Ureter (tissue), 1 donor: ENCODE results near the gene NEAT1. TPM values are rescaled to one million over a fixed set of nuclear protein-coding genes. Genes with fewer than 3 reads are reported as not detected.
A peak's percentile ranks its signal among the peaks of the same experiment; 100 is the strongest.
"Not testable (repeated sequence)": the region's sequence is repeated elsewhere in the genome, so short reads cannot be mapped to it uniquely, and the experiment has no call there.

Experiments
- DNase-seq: peaks from one replicate; pipeline ENCODE4 v3.0.0-alpha.2; 2020; ENCODE audit warnings: low spot score
- total RNA-seq: library from RNA; stranded (reverse); gene quantifications from one replicate; pipeline ENCODE4 v1.2.4, GENCODE V29; 2023
- donor health status: DM: yes; HTN: yes; CAD: no.

The NEAT1 gene
- total RNA-seq, 1 donor from 2014 or later, result 1,155 TPM

DNA sequence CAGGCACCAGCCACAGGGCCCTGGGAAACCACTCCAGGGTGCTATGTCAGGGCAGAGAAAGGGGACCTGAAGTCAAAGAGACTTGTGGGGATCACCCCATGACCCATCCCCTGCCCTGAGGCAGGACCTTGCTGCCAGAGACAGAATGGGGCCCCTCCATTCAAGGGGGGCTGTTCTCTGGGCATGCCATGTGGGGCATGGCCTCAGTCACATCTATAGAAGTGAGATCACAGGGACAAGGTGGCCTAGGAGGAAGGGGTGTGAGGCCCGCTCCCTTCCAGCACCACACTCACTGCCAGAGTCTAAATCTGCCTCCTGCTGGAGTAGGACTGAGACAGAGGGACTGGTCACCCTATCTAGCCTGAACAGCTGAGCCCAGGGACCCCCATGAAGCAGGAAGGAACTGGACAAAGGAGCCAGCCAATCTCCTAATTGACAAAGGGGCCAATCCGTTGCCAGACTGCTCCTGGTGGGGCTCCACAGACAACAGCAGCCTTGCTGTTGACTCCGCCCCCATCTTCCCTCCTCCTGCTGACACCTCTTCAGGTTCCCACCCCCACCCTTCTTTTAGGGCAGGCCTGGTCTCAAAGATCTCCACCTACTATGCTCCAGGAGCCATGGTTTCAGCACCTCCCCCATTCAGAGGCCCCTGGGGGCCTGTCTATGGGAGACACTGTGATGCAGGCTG is 26.0 kb downstream of the NEAT1 start:
- DNase-seq, result no peak

DNA sequence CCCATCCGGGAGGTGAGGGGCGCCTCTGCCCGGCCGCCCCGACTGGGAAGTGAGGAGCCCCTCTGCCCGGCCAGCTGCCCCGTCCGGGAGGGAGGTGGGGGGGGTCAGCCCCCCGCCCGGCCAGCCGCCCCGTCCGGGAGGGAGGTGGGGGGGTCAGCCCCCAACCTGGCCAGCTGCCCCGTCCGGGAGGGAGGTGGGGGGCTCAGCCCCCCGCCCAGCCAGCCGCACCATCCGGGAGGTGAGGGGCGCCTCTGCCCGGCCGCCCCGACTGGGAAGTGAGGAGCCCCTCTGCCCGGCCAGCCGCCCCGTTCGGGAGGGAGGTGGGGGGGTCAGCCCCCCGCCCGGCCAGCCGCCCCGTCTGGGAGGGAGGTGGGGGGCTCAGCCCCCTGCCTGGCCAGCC is 28.7 kb downstream of the NEAT1 start:
- DNase-seq, result not testable (repeated sequence)

DNA sequence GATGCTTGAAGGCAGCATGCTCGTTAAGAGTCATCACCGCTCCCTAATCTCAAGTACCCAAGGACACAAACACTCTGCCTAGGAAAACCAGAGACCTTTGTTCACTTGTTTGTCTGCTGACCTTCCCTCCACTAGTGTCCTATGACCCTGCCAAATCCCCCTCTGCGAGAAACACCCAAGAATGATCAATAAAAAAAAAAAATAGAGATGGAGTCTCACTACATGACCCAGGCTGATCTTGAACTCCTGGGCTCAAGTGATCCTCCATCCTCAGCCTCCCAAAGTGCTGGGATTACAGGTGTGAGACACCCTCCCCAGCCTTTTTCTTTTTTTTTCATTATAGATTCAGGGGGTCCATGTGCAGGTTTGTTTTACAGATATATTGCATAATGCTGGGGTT is 29.7 kb downstream of the NEAT1 start:
- not testable (repeated sequence) for DNase-seq

DNA sequence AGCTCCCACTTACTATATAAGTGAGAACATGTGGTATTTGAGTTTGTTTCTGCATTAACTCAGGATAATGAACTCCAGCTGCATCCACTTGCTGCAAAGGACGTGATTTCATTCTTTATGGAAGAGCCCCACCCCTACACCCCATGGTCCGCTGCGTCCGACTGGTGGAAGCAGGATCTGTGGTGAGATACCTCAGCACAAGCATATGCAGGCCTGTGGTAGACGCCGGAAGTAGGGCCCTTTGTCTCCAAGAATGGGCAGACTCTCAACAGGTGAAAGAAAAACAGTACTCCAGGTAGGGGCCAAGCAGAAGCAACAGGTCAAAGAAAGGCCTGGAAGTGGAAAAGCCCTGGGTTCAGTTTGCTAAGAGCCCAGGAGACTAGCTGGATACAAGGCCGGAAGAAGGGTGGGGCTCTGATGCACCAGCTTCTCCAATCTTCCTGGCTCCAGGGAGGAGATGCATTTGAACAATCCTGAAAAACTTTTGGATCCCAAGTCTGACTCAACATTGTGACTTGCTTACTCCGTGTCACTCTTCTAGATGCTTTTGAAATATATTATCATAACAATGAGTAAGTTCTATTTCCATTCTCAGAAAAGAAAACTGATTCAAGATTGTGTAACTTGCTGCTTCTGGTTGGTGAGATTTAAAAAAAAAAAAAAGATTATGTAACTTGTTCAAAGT is 30.4 kb downstream of the NEAT1 start:
- no peak for DNase-seq

DNA sequence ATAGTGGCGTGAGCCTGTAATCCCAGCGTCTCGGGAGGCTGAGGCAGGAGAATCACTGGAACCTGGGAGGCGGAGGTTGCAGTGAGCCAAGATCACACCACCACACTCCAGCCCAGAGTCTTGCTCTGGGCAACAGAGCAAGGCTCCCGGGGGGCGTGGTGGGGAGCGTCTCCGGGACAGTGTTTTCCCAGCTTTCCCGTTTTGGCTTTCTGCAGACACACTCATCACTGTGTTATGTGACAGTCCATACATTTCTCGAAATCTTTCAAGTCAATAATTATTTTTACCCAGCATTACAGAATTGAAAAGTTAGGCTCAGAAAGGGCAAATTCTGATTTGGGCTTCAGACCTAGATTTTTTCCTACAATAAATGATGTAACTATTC is 31.7 kb downstream of the NEAT1 start:
- DNase-seq, result no peak

DNA sequence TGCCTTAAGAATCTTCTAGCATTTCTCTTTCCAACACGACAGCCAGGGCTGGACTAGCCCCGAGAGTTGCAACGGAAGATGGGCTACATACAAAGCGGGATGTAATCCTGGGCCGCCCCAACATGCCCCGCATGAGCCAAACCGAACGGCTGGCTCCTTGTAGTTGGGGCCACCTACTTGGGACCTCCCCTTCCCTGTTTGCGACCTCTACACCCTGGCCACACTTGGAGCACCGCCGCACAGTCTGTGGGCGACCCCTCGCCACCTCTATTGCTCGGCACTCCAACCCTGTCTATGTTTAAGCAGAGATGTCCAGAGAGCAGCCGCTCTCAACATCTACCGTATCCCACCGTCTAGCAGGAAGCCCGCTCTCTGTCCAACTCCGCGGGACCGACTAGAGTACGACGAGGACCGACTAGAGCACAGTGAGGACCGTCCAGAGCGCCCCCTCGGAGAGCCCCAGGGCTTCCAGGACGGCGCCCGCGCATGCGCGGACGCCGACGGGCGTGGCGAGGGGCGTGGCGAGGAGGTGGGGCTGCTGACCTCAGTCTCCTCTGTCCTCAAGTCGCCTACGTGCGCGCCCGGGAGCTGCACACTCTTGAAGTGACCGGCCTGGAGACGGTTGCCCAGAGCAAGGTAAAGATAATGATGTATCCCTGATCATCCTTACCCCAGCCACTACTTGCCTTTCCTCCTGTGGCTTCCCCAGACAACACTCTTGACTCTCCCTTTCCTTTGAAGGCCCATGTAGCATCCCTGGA is 32.3 kb downstream of the NEAT1 start:
- DNase-seq, result peak; percentile 91

DNA sequence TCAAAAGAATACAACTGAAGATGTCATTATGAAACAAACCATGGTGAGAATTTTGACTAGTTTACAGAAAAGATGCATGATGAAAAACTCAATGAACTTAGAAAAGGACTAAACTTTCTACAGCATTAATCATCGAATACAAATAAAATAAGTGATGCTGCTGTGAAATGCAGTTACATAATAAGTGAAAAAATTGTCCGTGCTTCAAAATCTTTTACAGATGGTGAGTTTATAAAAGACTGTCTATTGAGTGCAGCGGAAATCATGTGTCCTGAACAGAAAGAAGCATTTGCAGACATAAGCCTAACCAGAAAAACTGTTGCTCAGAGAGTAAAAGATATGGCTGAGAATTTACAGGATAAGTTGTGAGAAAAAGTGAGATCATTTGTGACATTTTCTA is 33.8 kb downstream of the NEAT1 start:
- no peak for DNase-seq

DNA sequence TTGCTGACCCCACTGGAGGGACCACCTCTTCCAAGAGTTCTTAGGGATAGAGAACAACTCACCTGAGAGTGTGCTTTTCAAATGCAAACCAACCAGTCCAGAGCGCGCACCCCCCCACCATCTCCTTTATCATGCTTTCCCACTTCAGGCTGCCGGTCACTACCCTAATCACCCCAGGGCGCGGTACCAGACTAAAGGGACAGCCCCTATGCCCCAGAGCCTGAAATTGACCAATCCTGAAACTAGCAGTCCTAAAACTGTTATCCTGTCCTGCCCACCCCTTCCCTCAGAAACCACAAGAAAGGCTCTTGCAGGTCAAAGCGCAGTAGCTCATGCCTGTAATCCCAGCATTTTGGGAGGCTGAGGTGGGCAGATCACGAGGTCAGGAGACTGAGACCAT is 37.0 kb downstream of the NEAT1 start:
- no peak for DNase-seq

DNA sequence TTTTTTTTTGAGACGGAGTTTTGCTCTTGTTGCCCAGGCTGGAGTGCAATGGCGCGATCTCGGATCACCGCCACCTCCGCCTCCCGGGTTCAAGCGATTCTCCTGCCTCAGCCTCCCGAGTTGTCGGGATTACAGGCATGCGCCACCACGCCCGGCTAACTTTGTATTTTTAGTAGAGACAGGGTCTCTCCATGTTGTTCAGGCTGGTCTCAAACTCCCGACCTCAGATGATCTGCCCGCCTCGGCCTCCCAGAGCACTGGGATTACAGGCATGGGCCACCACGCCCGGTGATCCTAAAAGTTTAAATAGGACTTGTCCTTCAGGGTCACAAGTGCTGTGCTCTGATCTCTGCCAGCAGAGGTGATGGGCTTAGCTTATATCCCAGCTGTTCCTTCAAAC is 42.9 kb downstream of the NEAT1 start:
- not testable (repeated sequence) for DNase-seq

DNA sequence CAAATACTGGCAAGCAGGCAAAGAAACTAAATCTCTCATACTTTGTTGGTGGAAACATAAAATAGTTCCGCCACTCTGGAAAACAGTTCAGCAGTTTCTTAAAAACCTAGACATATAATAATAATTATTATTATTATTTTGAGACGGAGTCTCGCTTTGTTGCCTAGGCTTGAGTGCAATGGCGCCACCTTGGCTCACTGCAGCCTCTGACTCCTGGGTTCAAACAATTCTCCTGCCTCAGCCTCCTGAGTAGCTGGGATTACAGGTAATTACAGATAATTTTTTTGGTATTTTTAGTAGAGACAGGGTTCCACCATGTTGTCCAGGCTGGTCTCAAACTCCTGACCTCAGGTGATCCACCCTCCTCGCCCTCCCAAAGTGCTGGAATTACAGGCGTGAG is 44.7 kb downstream of the NEAT1 start:
- DNase-seq, result not testable (repeated sequence)

DNA sequence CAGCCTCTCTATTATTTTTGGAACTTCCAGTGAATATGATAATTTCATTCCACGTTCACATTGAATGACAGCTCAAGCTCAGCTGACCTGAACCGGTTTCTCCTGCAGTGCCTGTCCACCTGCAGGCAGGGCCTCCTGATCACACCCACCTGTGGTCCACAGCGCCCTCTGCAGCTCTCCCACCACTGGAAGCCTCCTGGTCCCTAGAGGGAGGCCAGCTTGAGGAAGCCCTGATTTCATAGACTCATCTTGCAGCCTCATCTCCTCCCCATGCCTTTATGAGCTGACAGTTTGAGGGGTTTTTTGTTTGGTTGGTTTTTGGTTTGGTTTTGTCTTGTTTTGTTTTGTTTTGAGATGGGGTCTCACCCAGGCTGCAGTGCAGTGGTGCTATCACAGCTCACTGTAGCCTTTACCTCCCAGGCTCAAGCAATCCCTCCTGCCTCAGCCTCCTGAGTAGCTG is 46.3 kb downstream of the NEAT1 start:
- DNase-seq, result peak; percentile 87

DNA sequence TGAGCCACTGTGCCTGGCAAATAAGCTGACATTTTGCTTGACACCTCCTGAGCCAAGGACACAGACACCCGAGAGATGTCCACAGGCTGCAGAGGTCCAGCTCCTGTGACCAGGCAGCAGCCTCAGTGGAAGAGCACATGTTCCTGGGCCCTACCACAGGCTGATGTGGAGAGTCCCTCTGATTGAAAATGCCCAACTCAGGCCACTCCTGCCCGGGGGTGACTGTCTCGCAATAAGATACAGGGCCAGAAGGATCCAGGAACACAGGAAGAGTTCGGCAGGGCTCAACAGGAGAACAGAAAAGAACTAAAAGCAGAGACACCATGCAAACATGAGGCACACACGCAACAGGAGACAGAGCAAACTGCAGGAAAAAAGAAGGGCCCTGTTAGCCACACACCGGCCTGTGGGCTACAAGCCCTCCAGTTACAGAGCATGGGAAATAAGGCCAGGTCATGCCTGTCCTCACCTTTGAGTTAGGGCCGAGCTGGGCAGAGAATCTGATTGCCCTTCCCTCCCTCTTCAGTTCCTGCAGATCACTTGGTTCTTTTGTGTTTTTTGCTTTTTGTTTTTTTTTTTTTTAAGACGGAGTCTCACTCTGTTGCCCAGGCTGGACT is 47.9 kb downstream of the NEAT1 start:
- no peak for DNase-seq

DNA sequence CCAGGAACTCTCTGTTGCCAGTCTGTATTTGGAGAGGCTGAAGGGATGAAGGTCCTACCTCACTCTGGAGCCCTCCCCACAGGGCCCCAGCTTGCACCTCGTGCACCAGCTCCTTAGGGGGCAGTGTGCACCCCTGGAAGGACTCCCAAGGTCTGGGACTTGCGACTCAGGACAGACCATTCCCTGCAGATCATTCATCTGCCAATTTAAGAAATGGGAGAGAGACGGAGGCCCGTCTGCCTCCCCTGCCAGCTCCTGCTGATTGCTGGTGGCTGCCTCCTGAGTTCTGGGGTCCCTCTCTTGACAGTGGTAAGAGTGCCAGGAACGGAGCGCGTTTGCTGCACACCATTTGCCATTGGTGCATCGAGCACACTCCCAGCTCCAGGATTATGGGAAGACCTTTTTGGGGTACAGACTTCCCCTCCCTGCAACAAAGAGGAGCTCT is 48.9 kb downstream of the NEAT1 start:
- peak; percentile 84 for DNase-seq

DNA sequence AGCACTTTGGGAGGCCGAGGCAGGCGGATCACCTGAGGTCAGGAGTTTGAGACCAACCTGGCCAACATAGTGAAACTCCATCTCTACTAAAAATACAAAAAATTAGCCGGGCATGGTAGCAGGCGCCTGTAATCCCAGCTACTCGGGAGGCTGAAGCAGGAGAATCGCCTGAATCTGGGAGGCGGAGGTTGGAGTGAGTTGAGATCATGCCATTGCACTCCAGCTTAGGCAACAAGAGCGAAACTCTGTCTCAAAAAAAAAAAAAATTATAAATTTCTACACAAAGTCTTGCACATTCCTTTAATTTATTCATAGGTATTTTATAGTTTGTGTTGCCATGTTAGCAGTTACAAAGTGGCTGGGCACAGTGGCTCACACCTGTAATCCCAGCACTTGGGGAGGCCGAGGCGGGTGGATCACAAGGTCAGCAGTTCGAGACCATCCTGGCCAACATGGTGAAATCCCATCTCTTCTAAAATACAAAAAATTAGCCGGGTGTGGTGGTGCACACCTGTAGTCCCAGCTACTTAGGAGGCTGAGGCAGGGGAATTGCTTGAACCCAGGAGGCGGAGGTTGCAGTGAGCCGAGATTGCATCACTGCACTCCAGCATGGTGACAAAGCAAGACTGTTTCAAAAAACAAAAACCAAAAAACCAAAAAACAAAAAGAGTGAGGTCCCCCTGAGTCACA is 50.1 kb downstream of the NEAT1 start:
- not testable (repeated sequence) for DNase-seq

DNA sequence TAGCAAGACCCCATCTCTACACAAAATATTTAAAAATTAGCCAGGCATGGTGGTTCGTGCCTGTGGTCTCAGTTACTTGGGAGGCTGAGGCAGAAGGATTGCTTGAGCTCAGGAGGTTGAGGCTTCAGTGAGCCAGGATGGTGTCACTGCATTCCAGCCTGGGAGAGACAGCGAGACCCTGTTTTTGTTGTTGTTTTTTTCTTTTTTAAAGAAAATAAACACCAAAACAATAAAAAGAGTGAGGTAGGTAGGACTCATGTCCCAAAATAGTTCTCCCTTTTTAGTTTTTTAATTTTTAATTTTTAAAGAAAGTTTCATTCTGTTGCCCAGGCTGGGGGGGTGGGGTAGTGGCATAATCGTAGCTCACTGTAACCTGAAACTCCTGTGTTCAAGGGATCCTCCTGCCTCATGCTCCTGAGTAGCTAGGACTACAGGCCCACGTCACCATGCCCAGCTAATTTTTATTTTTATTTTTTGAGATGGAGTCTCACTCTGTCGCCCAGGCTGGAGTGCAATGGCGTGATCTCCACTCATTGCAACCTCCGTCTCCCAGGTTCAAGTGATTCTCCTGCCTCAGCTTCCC is 50.8 kb downstream of the NEAT1 start:
- no peak for DNase-seq

DNA sequence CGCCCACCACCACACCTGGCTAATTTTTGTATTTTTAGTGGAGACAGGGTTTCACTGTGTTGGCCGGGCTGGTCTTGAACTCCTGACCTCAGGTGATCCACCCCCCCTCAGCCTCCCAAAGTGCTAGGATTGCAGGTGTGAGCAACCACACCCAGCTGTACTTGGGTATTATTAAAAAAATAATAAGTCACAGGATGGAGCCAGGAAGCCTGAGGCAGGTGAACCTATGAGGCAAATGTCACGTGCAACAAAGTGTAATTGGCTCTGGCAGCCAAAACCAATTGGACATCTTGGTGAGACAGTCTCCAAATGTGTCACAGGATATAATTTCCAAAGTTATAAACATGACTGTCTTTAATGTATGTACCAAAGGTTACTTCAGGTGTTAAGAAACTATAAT is 52.3 kb downstream of the NEAT1 start:
- DNase-seq, result no peak

DNA sequence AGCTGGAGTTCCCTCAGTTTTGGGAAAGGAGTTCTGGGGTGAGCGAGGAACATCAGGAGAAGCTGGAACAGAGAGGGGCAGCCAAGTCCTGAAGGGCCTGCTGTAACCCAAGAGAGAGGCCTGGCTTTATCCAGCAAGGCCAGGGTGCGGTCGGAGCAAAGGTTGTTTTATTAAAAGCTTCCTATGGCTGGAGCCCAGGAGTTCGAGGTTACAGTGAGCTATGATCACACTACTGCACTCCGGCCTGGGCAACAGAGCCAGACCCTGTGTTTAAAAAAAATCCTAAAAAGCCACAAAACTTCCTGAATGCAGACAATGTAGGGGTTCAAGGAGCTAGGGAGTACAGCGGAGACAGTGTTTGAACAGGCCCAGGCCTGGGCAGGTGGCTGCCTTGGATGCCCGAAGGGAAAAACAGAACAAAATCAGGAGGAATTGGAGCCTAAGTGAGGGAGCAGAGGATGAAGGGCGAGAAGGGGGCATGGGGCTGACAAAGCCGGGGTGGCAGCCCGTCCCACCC is 54.1 kb downstream of the NEAT1 start:
- DNase-seq, result no peak

DNA sequence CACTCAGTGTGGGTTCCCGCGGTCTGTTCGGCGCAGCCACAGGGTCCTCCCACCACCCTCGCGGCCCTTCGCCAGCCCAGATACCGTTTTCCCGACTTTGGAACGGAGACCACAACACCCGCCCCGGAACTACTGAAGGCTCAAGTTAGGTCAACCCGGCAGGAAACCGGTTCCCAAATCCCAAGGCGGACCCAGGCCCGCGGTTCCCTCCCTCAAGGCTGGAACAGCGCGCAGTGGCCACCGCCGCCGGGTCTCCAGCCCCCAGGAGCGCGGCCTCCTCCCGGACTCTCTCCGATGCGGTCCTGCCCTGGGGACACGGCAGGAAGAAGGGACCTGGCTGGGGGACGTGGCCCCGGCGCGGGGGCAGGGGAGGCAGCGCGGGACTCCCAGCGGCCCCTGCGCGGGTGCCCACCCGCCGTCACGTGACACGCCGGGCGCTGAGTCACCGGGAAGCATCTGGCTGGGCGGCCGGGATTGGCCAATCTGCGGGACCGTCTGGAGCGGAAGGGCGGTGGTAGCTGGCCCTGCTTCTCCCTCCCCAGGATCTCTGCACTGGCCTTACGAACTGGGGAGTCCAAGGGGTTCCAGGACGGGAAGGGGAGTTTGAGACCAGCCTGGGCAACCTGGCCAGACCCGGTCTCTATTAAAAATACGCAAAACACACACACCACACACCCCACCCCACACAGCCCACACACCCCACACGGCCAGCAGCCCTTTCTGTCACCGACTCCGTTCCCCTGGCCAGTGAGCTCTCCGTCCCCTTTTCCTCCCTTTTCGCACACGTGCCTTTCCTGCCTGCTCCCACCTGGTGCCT is 54.8 kb downstream of the NEAT1 start:
- peak; percentile 98 for DNase-seq

DNA sequence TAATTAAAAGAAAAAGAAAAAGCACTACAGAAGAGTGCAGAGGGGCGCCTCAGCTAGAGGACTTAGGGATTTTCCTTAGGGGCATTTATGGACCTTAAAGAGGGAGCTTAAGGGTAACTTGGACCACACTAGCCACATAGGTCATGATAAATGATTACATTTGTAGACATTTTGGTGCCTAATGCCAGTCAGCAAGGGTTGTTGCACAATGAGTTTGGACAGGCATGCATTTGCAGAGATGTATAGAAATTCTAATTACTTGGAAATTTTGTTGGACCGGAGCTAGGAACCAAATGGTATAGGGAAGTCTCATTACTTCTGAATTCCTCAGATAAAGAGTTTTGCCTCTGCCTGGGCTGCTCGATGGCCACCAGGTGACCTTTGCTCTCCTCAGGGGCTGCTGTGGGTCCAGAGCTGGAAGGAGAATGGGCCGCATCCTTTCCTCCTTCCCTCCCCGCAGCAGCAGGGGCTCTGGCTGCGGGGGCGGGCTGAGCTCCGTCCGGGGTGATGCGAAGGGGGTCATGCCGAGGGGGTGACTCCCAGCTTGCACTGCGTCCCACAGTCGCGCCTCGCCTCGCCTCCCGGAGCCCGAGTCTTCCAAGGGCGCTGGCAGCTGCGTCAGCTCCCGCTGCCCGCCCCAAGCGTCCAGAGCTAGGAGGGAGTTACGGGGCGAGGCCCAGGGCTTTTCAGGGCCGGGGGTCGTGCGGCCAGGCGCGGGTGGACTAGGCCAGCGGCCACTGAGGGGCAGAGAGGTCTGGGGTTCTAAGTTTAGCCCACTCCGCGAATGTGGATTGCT is 56.0 kb downstream of the NEAT1 start:
- no peak for DNase-seq
